ENCODE measurements around the gene ABCC8. TPM values are rescaled to one million over a fixed set of nuclear protein-coding genes. Genes with fewer than 3 reads are reported as not detected.
A peak's percentile ranks its signal among the peaks of the same experiment; 100 is the strongest.

The ABCC8 gene
- total and polyA plus RNA-seq, 2 of the 8 experiments (the other 6 are each of a cell fraction or from before 2014, with no cell fraction given), result 3.7 to 4.9 TPM

DNA sequence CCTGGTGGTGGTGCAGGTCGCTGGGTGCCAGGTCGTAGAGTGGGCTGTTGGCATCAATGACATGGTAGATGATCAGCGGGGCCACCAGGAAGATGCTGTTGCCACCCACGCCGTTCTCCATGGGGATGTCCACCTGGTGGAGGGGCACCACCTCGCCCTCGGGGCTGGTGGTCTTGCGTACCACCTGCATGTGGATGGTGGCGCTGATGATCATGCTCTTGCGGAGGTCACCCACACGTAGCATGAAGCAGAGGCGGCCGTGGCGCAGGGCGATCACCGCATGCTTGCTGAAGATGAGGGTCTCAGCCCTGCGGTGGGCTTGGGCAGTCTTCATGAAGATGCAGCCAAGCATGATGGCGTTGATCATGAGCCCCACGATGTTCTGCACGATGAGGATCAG is 89.4 kb downstream of the ABCC8 start:
- no peaks in the 10 kb centered on the region for H3K9me3 ChIP-seq (ENCODE audit: insufficient read depth in 2 of 2, low read depth in 1 of 2, low read length in 1 of 2)
- CTCF ChIA-PET (ENCODE audit: partially characterized antibody), result interaction anchor here (0.7 to 38.8 kb wide), 28 partner anchors 8 to 336 kb away, joined by 3 to 1414 read pairs (median 4); partner anchors contain the start of genes ABCC8, MYOD1 and USH1C
- TF ChIP-seq TBP (IDR thresholded peaks at IDR 0.05; ENCODE audit: low read depth, low read length) (no peak), SIX5 (IDR thresholded peaks at IDR 0.05; ENCODE audit: low read depth, low read length) (no peak), NRF1 (IDR thresholded peaks at IDR 0.05; ENCODE audit: low read depth, low read length) (no peak), RAD21 (IDR thresholded peaks at IDR 0.05 in 1 of 2, conservative IDR thresholded peaks at IDR 0.05 in 1 of 2; ENCODE audit: low read depth in 2 of 2, low read length in 2 of 2) (no peak), PHF8 (conservative IDR thresholded peaks at IDR 0.05; ENCODE audit: low read depth, low read length) (no peak), RFX5 (IDR thresholded peaks at IDR 0.05; ENCODE audit: borderline replicate concordance, low read depth, low read length) (no peak), RNF2 (IDR thresholded peaks at IDR 0.05; ENCODE audit: borderline replicate concordance, low read depth, low read length, missing control alignments, poor library complexity, severe bottlenecking) (no peak), POLR2A (IDR thresholded peaks at IDR 0.05; ENCODE audit: control extremely low read depth in 1 of 2, low read depth in 2 of 2, low read length in 2 of 2) (no peak)
- H4K20me1 ChIP-seq (replicated peaks in 1 of 2; ENCODE audit: control insufficient read depth in 1 of 2, insufficient read depth in 2 of 2, low read length in 2 of 2), result peaks cover 0 to 3% of the 10 kb centered on the region in 2 experiments
- H3K4me1 ChIP-seq (replicated peaks in 1 of 4; ENCODE audit: control insufficient read depth in 3 of 4, insufficient read depth in 4 of 4, low read length in 3 of 4), result peaks cover 0 to 12% (median 2%) of the 10 kb centered on the region in 4 experiments; a peak in 3 of 7 replicates
- no peak overlapping the region for H2BK20ac ChIP-seq (ENCODE audit: low read length)
- peaks cover 0 to 7% (median 0%) of the 10 kb centered on the region in 4 experiments; a peak in 4 of 7 replicates for H3K27me3 ChIP-seq (replicated peaks in 1 of 4; ENCODE audit: control insufficient read depth in 3 of 4, extremely low read depth in 1 of 4, insufficient read depth in 3 of 4, low read length in 3 of 4)
- peak overlapping the region; percentile 24; the same call in 1 of the 2 replicates for H2BK5ac ChIP-seq (ENCODE audit: low read depth, low read length)
- 0 out of 2 replicates have a peak overlapping the region, but pooled peaks have one; percentile 80 for H2BK12ac ChIP-seq (ENCODE audit: low read depth, low read length)
- H3K4ac ChIP-seq (replicated peaks; ENCODE audit: insufficient read length, low read depth, low read length), result no peak overlapping the region
- DNase-seq (ENCODE audit: low read depth in 1 of 2, low spot score in 2 of 2) (no peak), FAIRE-seq (no peak)
- no peaks in the 10 kb centered on the region for H3K23me2 ChIP-seq (ENCODE audit: low read depth, low read length)
- peak overlapping the region; percentile 55 for H2AK5ac ChIP-seq (ENCODE audit: low read depth, low read length)
- no peak overlapping the region for H4K91ac ChIP-seq (replicated peaks; ENCODE audit: insufficient read length, low read length)
- no peak overlapping the region for H3K23ac ChIP-seq (ENCODE audit: insufficient read length)
- H3K14ac ChIP-seq (ENCODE audit: insufficient read length), result no peak overlapping the region
- no peaks in the 10 kb centered on the region for H3K36me3 ChIP-seq (ENCODE audit: control insufficient read depth in 2 of 4, insufficient read depth in 4 of 4, low read length in 3 of 4)
- H3K4me2 ChIP-seq (ENCODE audit: insufficient read depth in 1 of 2, low read depth in 2 of 2, low read length in 2 of 2), result no peak overlapping the region
- POLR2A ChIA-PET (ENCODE audit: partially characterized antibody), result no interaction called here
- H2AFZ ChIP-seq (ENCODE audit: low read length), result no peak overlapping the region
- WGBS, 2 experiments (ENCODE audit: extremely low coverage in 1 of 2, insufficient coverage in 1 of 2, insufficient read length in 1 of 2, insufficient replicate concordance in 2 of 2, low coverage in 1 of 2, low lambda C conversion rate in 2 of 2, missing lambda C conversion rate in 1 of 2), result 88% methylated on average over 20 of the region's 20 CpGs; no CpG with 5 or more reads in 1 of the 2 experiments
- H2BK120ac ChIP-seq (replicated peaks; ENCODE audit: low read depth, low read length), result no peak overlapping the region
- no peaks in the 10 kb centered on the region; the same call in 1 of the 2 replicates for H3K79me1 ChIP-seq (ENCODE audit: low read depth, low read length)
- H2BK15ac ChIP-seq (ENCODE audit: low read length), result no peak overlapping the region
- no peak overlapping the region for H3K56ac ChIP-seq (replicated peaks; ENCODE audit: insufficient read length, low read depth, low read length)
- no peak overlapping the region for H3K9ac ChIP-seq (replicated peaks in 1 of 4; ENCODE audit: extremely low read depth in 1 of 4, low read depth in 3 of 4, low read length in 3 of 4)
- H4K8ac ChIP-seq (ENCODE audit: extremely low read depth, insufficient read depth, low read length), result no peak overlapping the region
- no peak overlapping the region for H3K4me3 ChIP-seq (ENCODE audit: extremely low read depth in 1 of 4, insufficient read depth in 2 of 4, low read depth in 3 of 4, low read length in 4 of 4)
- no peak overlapping the region for H3K27ac ChIP-seq (ENCODE audit: low read depth, low read length)
- no peak overlapping the region for H4K5ac ChIP-seq (ENCODE audit: insufficient read length, low read depth, low read length)
- no peaks in the 10 kb centered on the region for H3K79me2 ChIP-seq (ENCODE audit: control insufficient read depth in 1 of 2, insufficient read depth in 2 of 2, low read length in 2 of 2)
- H3K18ac ChIP-seq (ENCODE audit: extremely low read depth, low read length), result no peak overlapping the region
